WI38 (cell line): ENCODE results near the gene COX14.

ENCODE experiments used
- H3K4me3 ChIP-seq: 2 replicates; pipeline ENCODE4 v1.5.1; 2011; ENCODE audit warnings: low read depth, mild to moderate bottlenecking, control low read depth, low read length
- TF ChIP-seq, protein P1 (sequence below): IDR thresholded peaks from 2 replicates; pipeline ENCODE4 v1.5.1; 2012; ENCODE audit warnings: low read depth, mild to moderate bottlenecking, control low read depth, low read length

Gene COX14

DNA sequence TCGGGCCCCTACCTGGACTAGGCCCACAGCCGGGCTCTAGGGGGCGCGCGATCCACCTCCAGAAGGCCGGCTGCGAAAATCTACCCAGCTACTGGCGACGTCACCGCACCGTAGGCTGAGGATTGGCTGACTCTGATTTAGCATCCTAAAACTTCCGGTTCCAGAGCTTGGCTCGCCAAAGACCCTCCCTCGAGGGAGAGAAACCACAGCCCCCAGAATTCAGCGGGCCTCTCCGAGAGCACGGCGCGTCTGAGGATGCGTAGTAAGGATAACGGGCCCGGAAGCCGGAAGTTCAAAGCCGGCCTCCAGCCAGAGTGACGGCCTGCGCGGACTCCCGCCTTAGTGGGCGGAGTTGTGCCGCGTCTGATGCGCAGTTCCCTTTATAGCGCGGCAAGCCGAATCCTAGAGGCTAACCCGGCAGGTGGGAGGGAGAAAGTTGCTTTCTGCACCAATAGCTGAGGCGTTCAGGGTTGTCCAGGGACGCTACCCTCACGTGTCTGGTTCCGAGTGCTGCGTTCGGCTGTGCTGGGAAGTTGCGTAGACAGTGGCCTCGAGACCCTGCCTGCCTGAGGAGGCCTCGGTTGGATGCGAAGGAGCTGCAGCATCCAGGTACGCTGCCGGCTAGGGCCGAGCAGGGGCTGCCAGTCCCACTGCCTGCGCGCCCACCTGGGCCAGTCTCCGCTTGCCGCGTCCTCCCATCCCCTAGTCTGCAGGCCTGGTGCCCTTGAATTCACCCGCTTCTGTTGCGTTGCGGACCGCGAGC lies at the start of gene COX14:
TSS of gene COX14 (plus strand) at position 544 of the 763 bp plus-strand sequence. CDS start 7,808 bp downstream, outside the sequence.
- TF ChIP-seq, protein P1, sequence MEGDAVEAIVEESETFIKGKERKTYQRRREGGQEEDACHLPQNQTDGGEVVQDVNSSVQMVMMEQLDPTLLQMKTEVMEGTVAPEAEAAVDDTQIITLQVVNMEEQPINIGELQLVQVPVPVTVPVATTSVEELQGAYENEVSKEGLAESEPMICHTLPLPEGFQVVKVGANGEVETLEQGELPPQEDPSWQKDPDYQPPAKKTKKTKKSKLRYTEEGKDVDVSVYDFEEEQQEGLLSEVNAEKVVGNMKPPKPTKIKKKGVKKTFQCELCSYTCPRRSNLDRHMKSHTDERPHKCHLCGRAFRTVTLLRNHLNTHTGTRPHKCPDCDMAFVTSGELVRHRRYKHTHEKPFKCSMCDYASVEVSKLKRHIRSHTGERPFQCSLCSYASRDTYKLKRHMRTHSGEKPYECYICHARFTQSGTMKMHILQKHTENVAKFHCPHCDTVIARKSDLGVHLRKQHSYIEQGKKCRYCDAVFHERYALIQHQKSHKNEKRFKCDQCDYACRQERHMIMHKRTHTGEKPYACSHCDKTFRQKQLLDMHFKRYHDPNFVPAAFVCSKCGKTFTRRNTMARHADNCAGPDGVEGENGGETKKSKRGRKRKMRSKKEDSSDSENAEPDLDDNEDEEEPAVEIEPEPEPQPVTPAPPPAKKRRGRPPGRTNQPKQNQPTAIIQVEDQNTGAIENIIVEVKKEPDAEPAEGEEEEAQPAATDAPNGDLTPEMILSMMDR: peak; percentile 85

DNA sequence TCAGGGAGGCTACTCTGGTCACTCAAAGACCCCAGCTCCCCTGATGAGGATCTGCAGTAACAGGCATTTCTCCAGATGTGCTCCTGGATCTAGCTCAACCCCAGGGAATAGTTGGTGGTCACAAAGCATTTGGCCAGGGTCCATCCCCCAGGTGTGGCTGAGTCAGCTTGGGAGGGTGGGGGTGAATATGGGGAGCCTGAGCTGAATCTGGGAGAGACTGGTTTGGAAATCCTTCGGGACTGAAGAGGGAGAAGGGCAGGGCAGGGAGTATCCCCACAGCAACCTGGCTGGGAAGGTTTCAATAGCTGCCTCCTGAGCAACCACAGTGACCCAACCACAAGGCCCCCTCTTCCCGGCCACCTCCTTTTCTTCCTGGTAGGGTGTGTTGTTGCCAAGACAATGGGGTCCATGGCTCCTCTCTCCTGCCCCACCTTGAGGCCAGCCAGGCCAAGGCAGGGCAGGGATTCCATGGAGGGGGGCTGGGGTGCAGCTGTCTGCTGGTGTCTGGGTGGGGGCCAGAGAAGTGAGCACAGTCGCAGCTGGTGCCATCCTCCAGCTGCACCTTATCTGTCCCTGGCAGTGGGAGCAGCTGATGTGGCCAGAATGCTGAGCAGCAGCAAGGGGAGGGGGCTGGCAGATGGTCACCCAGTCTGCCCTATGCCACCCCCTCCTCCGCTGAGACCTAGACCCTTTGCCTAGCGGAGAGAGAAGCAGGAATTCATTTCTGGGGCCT lies 49.1 kb upstream of the COX14 start:
- TF ChIP-seq, protein P1: no peak
- H3K4me3 ChIP-seq: no peak overlapping the region

More for the DNA sequence above, at the start of gene COX14:
- peak within 1 kb of the TSS; percentile 94 for H3K4me3 ChIP-seq

DNA sequence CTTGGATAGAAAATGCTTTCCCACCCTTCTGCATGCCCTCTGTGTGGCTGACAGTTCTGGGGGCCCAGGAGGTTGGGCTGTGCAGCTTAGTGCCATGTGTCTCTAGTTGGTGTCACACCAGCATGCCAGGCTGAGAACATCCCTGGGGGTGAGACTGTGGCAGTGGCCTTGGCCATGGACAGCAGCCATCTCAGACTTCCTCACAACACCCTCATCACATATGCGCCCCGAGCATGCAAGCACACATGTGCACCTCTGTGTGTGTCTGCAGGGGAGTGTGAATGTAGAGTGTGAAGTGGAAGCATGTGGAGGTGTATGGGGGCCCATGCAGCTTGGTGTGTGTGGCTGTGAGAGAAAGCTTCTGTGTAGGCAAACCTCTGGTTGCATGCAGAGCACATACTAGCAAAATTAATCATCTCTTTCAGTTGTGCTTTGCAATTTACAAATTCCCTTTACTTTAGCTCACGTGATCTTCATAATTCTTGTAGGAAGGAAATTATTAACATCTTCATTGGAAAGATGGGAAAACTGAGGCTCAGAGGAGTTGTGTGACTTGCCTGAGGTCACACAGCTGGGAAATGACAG lies 46.2 kb upstream of the COX14 start:
- no peak overlapping the region for H3K4me3 ChIP-seq
- TF ChIP-seq, protein P1: no peak

DNA sequence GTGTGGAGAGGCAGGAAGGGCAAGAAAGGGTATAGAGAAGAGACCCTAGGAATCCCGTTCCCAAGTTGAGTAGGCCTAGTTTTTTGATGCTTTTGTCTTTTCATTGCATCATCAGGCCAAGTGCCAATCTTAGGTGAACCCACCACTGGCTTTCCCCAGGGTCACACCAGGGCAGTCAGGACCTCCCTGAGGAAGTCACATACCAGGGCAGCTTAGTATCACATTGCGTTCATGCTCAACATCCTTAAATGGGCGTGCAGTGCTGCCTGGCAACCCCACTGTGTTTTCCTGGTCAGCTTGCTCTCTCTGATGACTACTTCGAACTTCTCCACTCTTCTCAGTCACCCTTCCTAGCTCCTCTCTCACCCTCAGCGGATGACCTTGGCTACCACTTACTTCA lies 45.6 kb upstream of the COX14 start:
- TF ChIP-seq, protein P1: no peak
- H3K4me3 ChIP-seq: no peak overlapping the region

DNA sequence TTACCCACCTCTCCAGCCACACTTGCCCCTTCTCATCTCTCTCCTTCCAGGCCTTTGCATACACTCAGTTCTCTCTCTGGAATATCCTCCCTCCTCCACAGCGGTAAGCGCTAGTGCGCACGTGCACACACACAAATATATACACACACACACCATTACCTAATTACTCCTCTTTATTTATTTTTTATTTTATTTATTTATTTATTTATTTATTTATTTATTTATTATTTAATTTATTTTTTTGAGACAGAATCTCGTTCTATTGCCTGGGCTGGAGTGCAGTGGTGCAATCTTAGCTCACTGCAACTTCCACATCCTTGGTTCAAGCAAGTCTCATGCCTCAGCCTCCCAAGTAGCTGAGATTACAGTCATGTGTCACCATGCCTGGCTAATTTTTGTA lies 43.0 kb upstream of the COX14 start:
- TF ChIP-seq, protein P1: no peak

DNA sequence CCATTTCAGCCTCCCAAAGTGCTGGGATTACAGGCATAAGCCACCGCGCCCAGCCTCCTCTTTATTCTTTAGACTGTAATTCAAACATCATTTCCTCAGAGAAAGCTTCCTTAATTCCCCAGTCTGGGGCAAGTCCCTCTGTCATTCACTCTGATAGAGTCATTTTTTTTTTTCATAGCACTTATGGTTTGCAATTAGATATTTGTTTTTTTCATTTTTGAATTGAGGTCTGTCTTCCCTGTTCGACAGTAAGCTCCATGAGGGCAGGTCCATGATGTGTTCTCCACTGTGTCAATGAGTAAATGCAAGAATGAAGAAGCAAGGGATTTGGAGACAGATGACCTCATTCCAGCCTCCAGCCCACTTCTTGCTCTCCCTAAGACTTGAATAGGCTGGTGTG lies 42.5 kb upstream of the COX14 start:
- TF ChIP-seq, protein P1: no peak
- H3K4me3 ChIP-seq: no peak overlapping the region

More for the DNA sequence above, 43.0 kb upstream of the COX14 start:
- H3K4me3 ChIP-seq: no peak overlapping the region
